BLaER1 (cell line): ENCODE measurements around the gene ZNF683.
A peak's percentile ranks its signal among the peaks of the same experiment; 100 is the strongest.
"Not testable (repeated sequence)": the region's sequence is repeated elsewhere in the genome, so short reads cannot be mapped to it uniquely, and the experiment has no call there.

Experiments
- H3K27ac ChIP-seq: shearing (Covaris generic); formaldehyde crosslinking; 2 replicates; pipeline ENCODE4 v1.8.1; 2022
- H3K27me3 ChIP-seq: shearing (Covaris generic); formaldehyde crosslinking; 2 replicates; pipeline ENCODE4 v1.8.1; 2022
- H3K36me3 ChIP-seq: shearing (Covaris generic); formaldehyde crosslinking; 2 replicates; pipeline ENCODE4 v1.8.1; 2022
- H3K4me1 ChIP-seq: shearing (Covaris generic); formaldehyde crosslinking; 2 replicates; pipeline ENCODE4 v1.8.1; 2022
- H3K4me2 ChIP-seq: shearing (Covaris generic); formaldehyde crosslinking; 2 replicates; pipeline ENCODE4 v1.8.1; 2022
- H3K4me3 ChIP-seq: shearing (Covaris generic); formaldehyde crosslinking; 2 replicates; pipeline ENCODE4 v1.8.1; 2022
- H3K9ac ChIP-seq: shearing (Covaris generic); formaldehyde crosslinking; 2 replicates; pipeline ENCODE4 v1.8.1; 2022
- H3K9me3 ChIP-seq: shearing (Covaris generic); formaldehyde crosslinking; 2 replicates; pipeline ENCODE4 v1.8.1; 2022
- H4K20me1 ChIP-seq: shearing (Covaris generic); formaldehyde crosslinking; 2 replicates; pipeline ENCODE4 v1.8.1; 2022
- Cebpa-rat ChIP-seq: shearing (Covaris generic); IDR thresholded peaks from 2 replicates; pipeline ENCODE4 v1.8.1; 2022

ZNF683 gene

DNA sequence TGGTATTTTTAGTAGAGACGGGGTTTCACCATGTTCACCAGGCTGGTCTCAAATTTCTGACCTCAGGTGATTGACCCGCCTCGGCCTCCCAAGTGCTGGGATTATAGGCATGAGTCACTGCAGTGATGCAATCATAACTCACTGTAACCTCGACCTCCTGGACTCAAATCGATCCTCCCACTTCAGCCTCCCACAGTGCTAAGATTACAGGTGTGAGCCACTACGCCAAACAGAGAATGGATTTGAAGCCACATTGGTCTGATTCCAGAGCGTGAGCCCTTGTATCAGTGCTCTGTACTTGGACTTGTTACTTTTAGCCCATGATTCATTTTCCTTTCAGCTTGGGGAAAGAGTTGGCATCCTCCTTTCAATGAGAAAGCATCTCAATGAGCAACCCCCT, 14.9 kb upstream of the ZNF683 start:
- H3K36me3 ChIP-seq: no peaks in the 10 kb centered on the region
- no peaks in the 10 kb centered on the region for H4K20me1 ChIP-seq
- H3K4me3 ChIP-seq: no peak overlapping the region
- no peaks in the 10 kb centered on the region for H3K9me3 ChIP-seq
- H3K4me1 ChIP-seq: peaks cover 9% of the 10 kb centered on the region
- TF ChIP-seq Cebpa-rat: no peak
- no peak overlapping the region for H3K27ac ChIP-seq
- no peak overlapping the region for H3K9ac ChIP-seq
- H3K4me2 ChIP-seq: no peak overlapping the region
- no peaks in the 10 kb centered on the region for H3K27me3 ChIP-seq

DNA sequence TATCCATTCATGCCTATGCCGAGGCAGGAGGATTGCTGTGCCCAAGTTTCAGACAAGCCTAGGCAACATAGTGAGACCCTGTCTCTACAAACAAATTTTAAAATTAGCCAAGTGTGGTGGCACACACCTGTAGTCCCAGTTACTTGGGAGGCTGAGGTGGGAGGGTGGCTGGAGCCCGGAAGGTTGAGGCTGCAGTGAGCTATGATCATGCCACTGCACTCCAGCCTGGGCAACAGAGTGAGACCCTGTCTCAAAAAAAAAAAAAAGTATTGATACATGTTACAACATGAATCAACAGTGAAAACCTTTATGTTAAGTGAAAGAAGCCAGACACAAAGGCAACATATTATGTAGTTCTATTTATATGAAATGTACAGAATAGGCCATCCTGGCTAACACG, 12.5 kb upstream of the ZNF683 start:
- H3K27me3 ChIP-seq, H3K27ac ChIP-seq, H3K4me1 ChIP-seq, H4K20me1 ChIP-seq, H3K4me2 ChIP-seq, H3K4me3 ChIP-seq, H3K36me3 ChIP-seq, H3K9ac ChIP-seq, H3K9me3 ChIP-seq: not testable (repeated sequence)

DNA sequence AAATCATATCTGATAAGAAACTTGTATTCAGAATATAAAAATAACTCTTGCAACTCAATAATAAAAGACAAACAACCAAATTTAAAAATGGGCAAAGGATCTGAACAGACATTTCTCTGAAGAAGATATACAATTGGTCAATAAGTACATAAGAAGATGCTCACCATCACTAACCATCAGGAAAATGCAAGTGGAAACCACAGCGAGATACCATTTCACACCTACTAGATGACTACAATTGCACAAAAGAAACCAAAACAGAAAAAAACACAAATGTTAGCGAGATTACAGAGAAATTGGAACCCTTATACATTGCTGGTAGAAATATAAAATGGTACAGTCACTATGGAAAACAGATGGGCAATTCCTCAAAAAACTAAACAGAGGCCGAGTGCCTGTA, 11.5 kb upstream of the ZNF683 start:
- H3K27me3 ChIP-seq: no peaks in the 10 kb centered on the region
- H3K4me3 ChIP-seq: no peak overlapping the region
- no peak overlapping the region for H3K27ac ChIP-seq
- H4K20me1 ChIP-seq: no peaks in the 10 kb centered on the region
- no peaks in the 10 kb centered on the region for H3K36me3 ChIP-seq
- peaks cover 9% of the 10 kb centered on the region for H3K4me1 ChIP-seq
- H3K9me3 ChIP-seq: no peaks in the 10 kb centered on the region
- H3K4me2 ChIP-seq: no peak overlapping the region
- no peak for TF ChIP-seq Cebpa-rat
- H3K9ac ChIP-seq: no peak overlapping the region

DNA sequence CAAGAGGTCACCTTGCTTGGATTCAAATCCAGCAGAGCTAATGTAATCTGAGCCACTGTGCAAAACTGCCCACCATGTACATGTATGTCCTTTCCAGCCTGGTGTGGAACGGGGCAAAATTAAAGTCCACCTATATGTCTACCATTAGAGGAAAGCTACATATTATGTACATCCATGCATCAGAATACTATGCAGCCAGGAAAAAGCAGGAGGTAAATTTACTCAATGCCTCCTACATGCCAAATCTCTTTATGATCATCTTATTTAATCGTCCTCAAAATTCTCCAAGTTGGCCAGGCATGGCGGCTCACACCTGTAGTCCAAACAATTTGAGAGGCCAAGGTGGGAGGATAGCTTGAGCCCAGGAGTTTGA, 6.3 kb upstream of the ZNF683 start:
- no peaks in the 10 kb centered on the region for H3K27me3 ChIP-seq
- peak overlapping the region; percentile 75; the same call in 1 of the 2 replicates for H3K4me2 ChIP-seq
- H3K36me3 ChIP-seq: no peaks in the 10 kb centered on the region
- no peaks in the 10 kb centered on the region for H4K20me1 ChIP-seq
- no peak overlapping the region for H3K4me3 ChIP-seq
- H3K9me3 ChIP-seq: no peaks in the 10 kb centered on the region
- no peak overlapping the region for H3K9ac ChIP-seq
- no peak for TF ChIP-seq Cebpa-rat
- peaks cover 21% of the 10 kb centered on the region for H3K4me1 ChIP-seq
- H3K27ac ChIP-seq: no peak overlapping the region

DNA sequence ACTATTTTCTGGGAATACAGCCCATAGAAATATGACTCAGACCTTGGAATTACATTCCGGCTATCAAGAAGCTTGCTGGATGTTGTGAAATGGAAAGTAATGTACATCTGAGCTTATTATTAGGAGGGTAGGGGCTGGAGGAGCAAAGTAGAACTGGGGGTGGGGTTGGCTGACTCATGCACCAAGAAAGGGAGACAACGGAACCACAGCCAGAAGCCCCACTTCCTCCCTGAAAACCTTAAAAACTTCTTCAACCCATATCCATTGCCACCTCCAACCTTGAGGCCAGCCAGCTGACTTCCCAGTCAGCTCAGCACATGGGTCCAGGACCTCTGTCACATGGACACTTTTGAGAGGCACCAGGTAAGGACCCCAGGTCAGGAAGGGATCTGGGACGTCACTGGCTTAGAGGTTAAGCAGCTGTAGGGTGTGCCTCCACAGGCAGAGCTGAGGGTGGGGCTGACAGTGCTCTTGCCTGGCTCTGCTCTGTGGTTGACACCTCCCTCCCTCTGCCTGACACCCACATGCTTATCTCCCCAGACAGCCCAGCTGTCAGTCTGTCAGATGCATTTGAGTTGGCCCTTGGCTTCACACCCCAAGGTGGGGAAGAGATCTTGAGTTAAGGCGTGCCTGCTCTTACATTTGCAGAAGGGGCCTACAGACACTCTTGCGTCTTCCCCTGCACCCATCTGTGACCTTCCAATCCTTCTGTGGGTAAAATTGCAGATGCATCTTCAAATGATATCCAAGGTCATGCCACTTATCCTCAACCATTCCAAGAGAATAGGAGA, 5.7 kb upstream of the ZNF683 start:
- no peak overlapping the region for H3K4me3 ChIP-seq
- H3K36me3 ChIP-seq: no peaks in the 10 kb centered on the region
- peaks cover 27% of the 10 kb centered on the region for H3K4me1 ChIP-seq
- TF ChIP-seq Cebpa-rat: no peak
- no peaks in the 10 kb centered on the region for H4K20me1 ChIP-seq
- H3K27ac ChIP-seq: no peak overlapping the region
- no peaks in the 10 kb centered on the region for H3K27me3 ChIP-seq
- no peak overlapping the region for H3K9ac ChIP-seq
- H3K9me3 ChIP-seq: no peaks in the 10 kb centered on the region
- peak overlapping the region; percentile 75 for H3K4me2 ChIP-seq

DNA sequence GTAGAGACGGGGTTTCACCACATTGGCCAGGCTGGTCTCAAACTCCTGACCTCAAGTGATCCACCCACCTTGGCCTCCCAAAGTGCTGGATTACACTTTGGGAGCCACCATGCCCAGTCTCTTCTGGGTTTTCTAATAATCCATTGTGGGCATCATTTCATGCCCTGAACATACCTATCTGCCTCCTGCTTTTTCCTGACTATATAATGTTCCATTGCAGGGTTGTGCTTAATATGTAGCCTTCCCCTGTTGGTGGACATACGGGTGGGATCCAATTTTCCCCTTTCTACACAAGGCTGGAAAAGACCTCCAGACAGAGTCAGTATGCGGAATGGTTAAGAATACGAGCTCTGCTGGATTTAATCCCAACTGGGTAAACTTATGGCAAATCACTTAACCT, 3.5 kb upstream of the ZNF683 start:
- no peaks in the 10 kb centered on the region for H3K27me3 ChIP-seq
- H3K36me3 ChIP-seq: no peaks in the 10 kb centered on the region
- no peak overlapping the region for H3K4me3 ChIP-seq
- no peaks in the 10 kb centered on the region for H4K20me1 ChIP-seq
- H3K4me2 ChIP-seq: no peak overlapping the region
- H3K9ac ChIP-seq: no peak overlapping the region
- no peak for TF ChIP-seq Cebpa-rat
- H3K9me3 ChIP-seq: no peaks in the 10 kb centered on the region
- H3K27ac ChIP-seq: no peak overlapping the region
- H3K4me1 ChIP-seq: peaks cover 33% of the 10 kb centered on the region

DNA sequence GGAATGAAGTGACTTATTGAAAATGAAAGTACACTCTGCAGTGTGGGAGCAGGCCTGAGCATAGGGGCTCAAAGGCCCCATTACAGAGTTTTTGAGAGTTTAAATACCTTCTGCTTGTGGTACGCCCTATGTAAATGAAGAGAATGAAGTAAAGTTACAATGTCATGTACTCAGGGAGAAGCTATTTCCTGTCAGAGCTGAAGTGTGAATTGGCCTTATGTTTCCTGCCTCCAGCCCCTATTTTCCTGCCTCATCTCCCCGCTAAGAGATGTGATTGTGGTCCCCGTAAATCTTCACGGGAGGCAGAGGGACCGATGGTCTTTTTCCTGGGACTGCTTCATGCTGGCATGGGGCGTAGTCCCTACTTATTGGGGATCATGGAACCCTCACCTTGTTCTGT, 2.5 kb upstream of the ZNF683 start:
- Histone ChIP-seq H3K9me3 (no peaks in the 10 kb centered on the region), H4K20me1 (no peaks in the 10 kb centered on the region), H3K4me2 (0 out of 2 replicates have a peak overlapping the region, but pooled peaks have one; percentile 6), H3K27ac (no peak overlapping the region), H3K27me3 (no peaks in the 10 kb centered on the region), H3K36me3 (no peaks in the 10 kb centered on the region), H3K4me3 (no peak overlapping the region), H3K9ac (no peak overlapping the region), H3K4me1 (peaks cover 41% of the 10 kb centered on the region)
- no peak for TF ChIP-seq Cebpa-rat

DNA sequence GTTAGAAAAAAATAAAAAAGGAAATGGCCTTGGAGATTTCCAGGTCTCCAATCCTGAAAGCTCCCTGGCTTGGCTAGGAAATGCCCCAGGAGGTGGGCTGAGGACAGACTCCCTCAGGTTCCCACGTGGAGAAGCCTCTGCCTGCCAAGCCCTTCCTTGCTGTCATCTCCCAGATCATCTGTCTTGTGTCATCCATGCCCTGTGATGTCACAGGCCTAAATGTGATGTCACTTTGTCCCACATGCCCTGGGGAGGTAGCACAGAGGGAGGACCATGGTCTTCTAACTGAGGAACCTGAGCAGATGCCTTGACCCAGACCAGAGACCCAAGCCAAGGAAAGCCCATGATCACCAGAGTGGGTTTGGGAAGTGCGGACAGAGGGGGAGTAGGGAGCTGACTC, 1.8 kb upstream of the ZNF683 start:
- not testable (repeated sequence) for H3K4me2 ChIP-seq, H3K9ac ChIP-seq, H3K27ac ChIP-seq, H3K4me3 ChIP-seq, H4K20me1 ChIP-seq, H3K27me3 ChIP-seq, H3K9me3 ChIP-seq, H3K36me3 ChIP-seq
- peaks cover 45% of the 10 kb centered on the region for H3K4me1 ChIP-seq

DNA sequence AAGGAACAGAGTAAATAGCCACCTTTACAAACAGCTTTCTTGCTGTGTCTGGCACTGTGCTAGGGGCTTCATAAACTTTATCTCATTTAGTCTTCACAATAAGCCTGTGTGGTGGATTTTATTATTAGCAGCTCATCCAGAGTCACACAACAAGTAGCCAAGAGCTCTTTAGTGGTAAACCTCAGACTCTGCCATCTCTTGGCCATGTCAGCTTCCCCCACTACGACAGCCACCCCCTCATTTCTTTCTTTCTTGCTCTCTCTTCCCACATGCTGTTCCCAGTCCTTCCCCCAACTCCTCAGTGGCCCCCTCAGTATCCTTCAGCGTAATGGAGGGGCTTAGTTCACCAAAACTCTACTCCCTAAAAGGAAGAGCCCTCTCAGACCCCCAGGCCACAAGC, 1.2 kb upstream of the ZNF683 start:
- Histone ChIP-seq H3K9me3 (no peaks in the 10 kb centered on the region), H3K9ac (no peak overlapping the region), H3K27ac (no peak overlapping the region), H3K27me3 (no peaks in the 10 kb centered on the region), H4K20me1 (no peaks in the 10 kb centered on the region), H3K4me3 (no peak overlapping the region), H3K4me2 (0 out of 2 replicates have a peak overlapping the region, but pooled peaks have one; percentile 0), H3K4me1 (peaks cover 43% of the 10 kb centered on the region), H3K36me3 (no peaks in the 10 kb centered on the region)
- no peak for TF ChIP-seq Cebpa-rat

DNA sequence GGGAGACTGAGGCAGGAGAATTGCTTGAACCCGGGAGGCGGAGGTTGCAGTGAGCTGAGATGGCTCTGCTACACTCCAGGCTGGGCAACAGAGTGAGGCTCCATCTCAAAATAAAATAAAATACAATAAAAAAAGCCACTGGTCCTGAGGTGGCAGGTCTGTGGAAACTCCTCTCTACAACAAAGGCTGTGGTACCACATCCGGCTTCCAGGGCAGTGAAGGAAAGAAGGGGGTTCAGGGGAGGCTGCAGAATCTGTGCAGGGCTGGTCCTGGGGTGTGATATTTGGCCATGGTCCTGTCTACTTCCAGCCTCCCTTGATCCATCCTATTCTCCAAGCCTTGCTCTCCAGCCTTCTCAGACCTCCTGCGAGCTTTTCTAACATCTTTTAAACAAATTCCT, 731 bp upstream of the ZNF683 start:
- Histone ChIP-seq H3K27me3 (no peaks in the 10 kb centered on the region), H3K36me3 (no peaks in the 10 kb centered on the region), H3K4me2 (0 out of 2 replicates have a peak overlapping the region, but pooled peaks have one; percentile 0), H3K27ac (no peak overlapping the region), H3K4me1 (peaks cover 38% of the 10 kb centered on the region), H3K9me3 (no peaks in the 10 kb centered on the region), H3K4me3 (no peak overlapping the region), H4K20me1 (no peaks in the 10 kb centered on the region), H3K9ac (no peak overlapping the region)
- no peak for TF ChIP-seq Cebpa-rat

DNA sequence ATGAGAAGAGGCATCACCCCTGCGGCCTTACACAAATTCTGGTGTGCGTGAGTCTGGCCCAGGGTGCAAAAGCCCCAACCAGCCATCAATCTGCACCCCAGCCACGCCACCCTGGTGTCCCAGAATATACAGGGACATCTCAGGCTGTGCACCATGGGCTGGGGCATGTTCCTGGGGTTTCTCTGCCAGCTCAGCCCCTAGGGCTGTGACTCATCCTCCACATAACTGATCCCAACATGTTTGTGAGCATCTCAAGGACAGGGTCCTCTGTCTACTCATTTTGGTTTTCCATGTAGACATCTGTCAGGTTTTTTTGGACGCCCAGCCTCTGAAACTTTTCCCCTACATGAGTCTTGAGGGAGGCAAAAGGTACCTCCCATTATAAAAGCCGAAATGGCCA, 511 bp downstream of the ZNF683 start:
- TF ChIP-seq Cebpa-rat: no peak
- Histone ChIP-seq H3K36me3 (no peaks in the 10 kb centered on the region), H4K20me1 (no peaks in the 10 kb centered on the region), H3K4me2 (no peak overlapping the region), H3K9ac (no peak overlapping the region), H3K4me1 (peaks cover 32% of the 10 kb centered on the region), H3K4me3 (no peak overlapping the region), H3K27me3 (no peaks in the 10 kb centered on the region), H3K9me3 (no peaks in the 10 kb centered on the region), H3K27ac (no peak overlapping the region)
